Activated naive CD4-positive, alpha-beta T cell treated with anti-CD3 and anti-CD28 coated beads for 36 hours (primary cell): ENCODE measurements around the gene ACACB. TPM values are rescaled to one million over a fixed set of nuclear protein-coding genes. Genes with fewer than 3 reads are reported as not detected.

Experiments used
- CTCF ChIA-PET: fragments of 350-600 bp; sonication (Branson Sonifier 250); formaldehyde crosslinking; loops from one replicate; lab custom pipeline; 2021; ENCODE audit warnings: antibody characterized with exemption; lab: Charles Lee
- DNase-seq: peaks from one replicate; pipeline ENCODE4 v3.0.0-alpha.2; 2020
- H3K27ac Mint-ChIP-seq: one replicate; pipeline ENCODE4 v1.8.0; 2021; ENCODE audit warnings: mild to moderate bottlenecking, mixed read lengths
- H3K27me3 Mint-ChIP-seq: one replicate; pipeline ENCODE4 v1.8.0; 2021; ENCODE audit warnings: low read depth, mixed read lengths
- H3K36me3 Mint-ChIP-seq: one replicate; pipeline ENCODE4 v1.8.0; 2021; ENCODE audit warnings: low read depth, mixed read lengths
- H3K4me1 Mint-ChIP-seq: one replicate; pipeline ENCODE4 v1.8.0; 2021; ENCODE audit warnings: low read depth, mixed read lengths
- H3K4me3 Mint-ChIP-seq: one replicate; pipeline ENCODE4 v1.8.0; 2021; ENCODE audit warnings: mild to moderate bottlenecking, moderate library complexity, mixed read lengths
- H3K9me3 Mint-ChIP-seq: one replicate; pipeline ENCODE4 v1.8.0; 2021; ENCODE audit warnings: mixed read lengths
- intact Hi-C: fragments of 100-400 bp; cut with micrococcal nuclease; formaldehyde crosslinking; loops from one replicate; pipeline ENCODE4 v1.15.1; 2023
- total RNA-seq, 2 experiments: library from RNA; stranded (reverse); gene quantifications; one replicate each; pipeline ENCODE4 v1.2.3, GENCODE V29; 2021

ACACB gene
- total RNA-seq, 2 experiments from 2014 or later = 11.0 to 11.8 TPM

GRCh38 chr12:109255377-109255776 lies 139.0 kb downstream of the ACACB start:
- intact Hi-C loops = no loop called here
- H3K27me3 Mint-ChIP-seq = no peaks in the 10 kb centered on the region
- peaks cover 32% of the 10 kb centered on the region for H3K36me3 Mint-ChIP-seq
- no peak overlapping the region for H3K4me3 Mint-ChIP-seq
- H3K27ac Mint-ChIP-seq = no peak overlapping the region
- peaks cover 17% of the 10 kb centered on the region for H3K9me3 Mint-ChIP-seq
- no peaks in the 10 kb centered on the region for H3K4me1 Mint-ChIP-seq
- DNase-seq = no peak
- CTCF ChIA-PET = no interaction called here

- intact Hi-C loops = no loop called here
- Mint-ChIP-seq H3K4me3 (no peak overlapping the region), H3K36me3 (peaks cover 31% of the 10 kb centered on the region), H3K27ac (no peak overlapping the region), H3K9me3 (peaks cover 17% of the 10 kb centered on the region), H3K4me1 (no peaks in the 10 kb centered on the region), H3K27me3 (no peaks in the 10 kb centered on the region)
- CTCF ChIA-PET = interaction anchor here (0.7 kb wide), 1 partner anchor 14 kb away, joined by 3 read pairs; no protein-coding TSS in a partner anchor
- no peak for DNase-seq
Measured at GRCh38 chr12:109256011-109256410, 139.6 kb downstream of the ACACB start.

GRCh38 chr12:109258201-109258600 lies 141.8 kb downstream of the ACACB start:
- intact Hi-C loops = no loop called here
- Mint-ChIP-seq H3K4me1 (no peaks in the 10 kb centered on the region), H3K27me3 (no peaks in the 10 kb centered on the region), H3K9me3 (peaks cover 11% of the 10 kb centered on the region), H3K27ac (no peak overlapping the region), H3K36me3 (peaks cover 24% of the 10 kb centered on the region), H3K4me3 (no peak overlapping the region)
- DNase-seq = no peak
- CTCF ChIA-PET = no interaction called here

GRCh38 chr12:109258607-109259544 lies 142.5 kb downstream of the ACACB start:
- H3K36me3 Mint-ChIP-seq = peaks cover 22% of the 10 kb centered on the region
- H3K27ac Mint-ChIP-seq = no peak overlapping the region
- no peak for DNase-seq
- no peak overlapping the region for H3K4me3 Mint-ChIP-seq
- intact Hi-C loops = no loop called here
- H3K9me3 Mint-ChIP-seq = peaks cover 4% of the 10 kb centered on the region
- no peaks in the 10 kb centered on the region for H3K27me3 Mint-ChIP-seq
- no peaks in the 10 kb centered on the region for H3K4me1 Mint-ChIP-seq
- CTCF ChIA-PET = no interaction called here

GRCh38 chr12:109259545-109259895 lies 143.1 kb downstream of the ACACB start:
- CTCF ChIA-PET = no interaction called here

GRCh38 chr12:109261087-109261486 lies 144.7 kb downstream of the ACACB start:
- Mint-ChIP-seq H3K27ac (no peak overlapping the region), H3K36me3 (peaks cover 16% of the 10 kb centered on the region), H3K4me3 (no peak overlapping the region), H3K9me3 (no peaks in the 10 kb centered on the region), H3K27me3 (no peaks in the 10 kb centered on the region), H3K4me1 (no peaks in the 10 kb centered on the region)
- no peak for DNase-seq
- intact Hi-C loops = no loop called here
- CTCF ChIA-PET = no interaction called here

More at GRCh38 chr12:109259545-109259895, 143.1 kb downstream of the ACACB start:
- Mint-ChIP-seq H3K4me3 (no peak overlapping the region), H3K9me3 (no peaks in the 10 kb centered on the region), H3K27me3 (no peaks in the 10 kb centered on the region), H3K27ac (no peak overlapping the region), H3K4me1 (no peaks in the 10 kb centered on the region), H3K36me3 (peaks cover 18% of the 10 kb centered on the region)
- no peak for DNase-seq
- intact Hi-C loops = no loop called here

GRCh38 chr12:109261939-109262338 lies 145.6 kb downstream of the ACACB start:
- intact Hi-C loops = no loop called here
- H3K9me3 Mint-ChIP-seq = no peaks in the 10 kb centered on the region
- no peak for DNase-seq
- H3K27ac Mint-ChIP-seq = no peak overlapping the region
- no peaks in the 10 kb centered on the region for H3K4me1 Mint-ChIP-seq
- H3K36me3 Mint-ChIP-seq = peaks cover 16% of the 10 kb centered on the region
- CTCF ChIA-PET = interaction anchor here (0.9 to 2.6 kb wide), 3 partner anchors 9 to 136 kb away, joined by 3 to 9 read pairs (median 3); no protein-coding TSS in a partner anchor
- no peak overlapping the region for H3K4me3 Mint-ChIP-seq
- no peaks in the 10 kb centered on the region for H3K27me3 Mint-ChIP-seq

- H3K4me3 Mint-ChIP-seq = no peak overlapping the region
- CTCF ChIA-PET = interaction anchor here (0.6 to 2.6 kb wide), 8 partner anchors 11 to 203 kb away, joined by 3 to 9 read pairs (median 4); no protein-coding TSS in a partner anchor
- no peaks in the 10 kb centered on the region for H3K4me1 Mint-ChIP-seq
- intact Hi-C loops = no loop called here
- H3K9me3 Mint-ChIP-seq = no peaks in the 10 kb centered on the region
- peaks cover 20% of the 10 kb centered on the region for H3K36me3 Mint-ChIP-seq
- no peak for DNase-seq
- H3K27ac Mint-ChIP-seq = no peak overlapping the region
- H3K27me3 Mint-ChIP-seq = no peaks in the 10 kb centered on the region
Measured at GRCh38 chr12:109263439-109263838, 147.1 kb downstream of the ACACB start.

GRCh38 chr12:109264095-109264942 lies 147.9 kb downstream of the ACACB start:
- intact Hi-C loops = loop anchor here (1.0 to 2.0 kb wide), 2 partner anchors 121 to 128 kb away; no protein-coding TSS in a partner anchor
- H3K27ac Mint-ChIP-seq = no peak overlapping the region
- DNase-seq = peak; percentile 69
- no peaks in the 10 kb centered on the region for H3K4me1 Mint-ChIP-seq
- no peaks in the 10 kb centered on the region for H3K9me3 Mint-ChIP-seq
- no peak overlapping the region for H3K4me3 Mint-ChIP-seq
- peaks cover 20% of the 10 kb centered on the region for H3K36me3 Mint-ChIP-seq
- CTCF ChIA-PET = interaction anchor here (0.6 to 2.6 kb wide), 8 partner anchors 11 to 203 kb away, joined by 3 to 9 read pairs (median 4); no protein-coding TSS in a partner anchor
- H3K27me3 Mint-ChIP-seq = no peaks in the 10 kb centered on the region

GRCh38 chr12:109264943-109265650 lies 148.7 kb downstream of the ACACB start:
- H3K27me3 Mint-ChIP-seq = no peaks in the 10 kb centered on the region
- CTCF ChIA-PET = no interaction called here

GRCh38 chr12:109266106-109266879 lies 149.9 kb downstream of the ACACB start:
- H3K36me3 Mint-ChIP-seq = peaks cover 13% of the 10 kb centered on the region
- peaks cover 6% of the 10 kb centered on the region for H3K9me3 Mint-ChIP-seq
- H3K4me1 Mint-ChIP-seq = no peaks in the 10 kb centered on the region
- DNase-seq = no peak
- no peak overlapping the region for H3K4me3 Mint-ChIP-seq
- H3K27me3 Mint-ChIP-seq = no peaks in the 10 kb centered on the region
- CTCF ChIA-PET = interaction anchor here (0.6 kb wide), 1 partner anchor 47 kb away, joined by 3 read pairs; no protein-coding TSS in a partner anchor
- intact Hi-C loops = no loop called here
- H3K27ac Mint-ChIP-seq = no peak overlapping the region

More at GRCh38 chr12:109264943-109265650, 148.7 kb downstream of the ACACB start:
- peaks cover 1% of the 10 kb centered on the region for H3K9me3 Mint-ChIP-seq
- no peak for DNase-seq
- H3K36me3 Mint-ChIP-seq = peaks cover 16% of the 10 kb centered on the region
- H3K4me1 Mint-ChIP-seq = no peaks in the 10 kb centered on the region
- intact Hi-C loops = loop anchor here (1.0 to 2.0 kb wide), 2 partner anchors 120 to 128 kb away; no protein-coding TSS in a partner anchor
- no peak overlapping the region for H3K4me3 Mint-ChIP-seq
- H3K27ac Mint-ChIP-seq = no peak overlapping the region
